ENCODE measurements around the gene ARHGAP30.
A peak's percentile ranks its signal among the peaks of the same experiment; 100 is the strongest.
"Not testable (repeated sequence)": the region's sequence is repeated elsewhere in the genome, so short reads cannot be mapped to it uniquely, and the experiment has no call there.

ARHGAP30 gene

DNA sequence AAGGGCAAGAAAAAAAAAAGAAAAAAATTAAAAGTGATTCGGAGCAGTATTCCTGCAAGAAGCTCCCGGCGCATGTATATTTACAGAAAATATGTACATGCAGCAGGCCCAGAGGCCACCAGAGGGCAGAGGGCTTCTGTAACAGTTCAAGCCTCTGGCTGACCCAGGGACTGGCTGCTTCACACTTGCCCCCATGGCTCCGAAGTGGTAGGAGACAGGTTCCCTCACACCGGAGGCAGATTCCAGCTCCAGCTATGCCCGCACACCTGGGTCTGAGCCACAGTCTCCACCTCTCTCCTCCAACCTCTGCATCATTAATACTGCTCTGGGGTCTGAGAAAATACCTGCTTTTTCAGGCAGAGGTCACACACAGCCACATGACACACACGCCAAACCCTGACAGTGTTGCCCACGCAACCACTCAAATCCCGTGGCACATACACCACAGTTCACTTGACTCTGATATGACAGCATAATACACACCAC, 2.2 kb upstream of the ARHGAP30 start:
- DNase-seq (ENCODE audit: low spot score) = peak; percentile 47

DNA sequence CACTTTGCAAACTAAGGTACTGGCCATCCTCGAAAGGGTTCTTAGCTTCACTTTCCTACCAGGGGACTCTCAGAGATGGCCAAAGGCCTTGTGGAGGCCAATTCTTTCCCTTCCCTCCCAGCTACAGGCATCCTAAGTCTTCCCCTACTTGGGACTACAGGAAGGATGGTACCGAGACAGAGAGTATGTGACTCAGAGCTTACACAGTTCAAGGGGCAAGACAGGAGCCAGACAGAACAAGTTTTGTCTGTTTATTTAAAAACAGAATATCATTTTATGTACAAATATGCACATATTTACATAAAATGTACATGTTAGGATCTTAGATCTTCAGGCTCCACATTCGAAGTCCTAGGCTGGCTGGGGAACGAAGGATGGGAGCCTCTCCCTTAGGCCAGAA, 1.1 kb upstream of the ARHGAP30 start:
- DNase-seq (ENCODE audit: low spot score) = no peak

DNA sequence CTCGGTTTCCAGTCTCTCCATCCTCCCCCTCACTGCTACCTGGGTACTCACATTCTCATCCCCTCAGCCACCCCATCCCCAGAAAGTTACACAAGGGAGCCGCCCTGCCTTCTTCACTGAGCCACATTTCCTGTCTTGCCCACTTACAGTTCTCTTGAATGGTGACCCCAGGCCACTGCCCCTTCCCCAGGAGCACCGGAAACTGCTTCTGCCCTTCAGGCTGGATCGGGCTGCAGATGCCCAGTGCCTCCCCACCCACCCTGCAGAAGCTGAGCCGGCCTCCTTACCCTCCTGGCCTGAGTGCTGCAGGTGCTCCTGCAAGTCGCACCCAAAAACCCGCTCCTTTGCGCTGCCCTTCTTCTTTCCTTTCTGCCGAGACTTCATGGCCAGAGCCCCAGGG, 450 bp downstream of the ARHGAP30 start:
- no peak for DNase-seq (ENCODE audit: low spot score)

DNA sequence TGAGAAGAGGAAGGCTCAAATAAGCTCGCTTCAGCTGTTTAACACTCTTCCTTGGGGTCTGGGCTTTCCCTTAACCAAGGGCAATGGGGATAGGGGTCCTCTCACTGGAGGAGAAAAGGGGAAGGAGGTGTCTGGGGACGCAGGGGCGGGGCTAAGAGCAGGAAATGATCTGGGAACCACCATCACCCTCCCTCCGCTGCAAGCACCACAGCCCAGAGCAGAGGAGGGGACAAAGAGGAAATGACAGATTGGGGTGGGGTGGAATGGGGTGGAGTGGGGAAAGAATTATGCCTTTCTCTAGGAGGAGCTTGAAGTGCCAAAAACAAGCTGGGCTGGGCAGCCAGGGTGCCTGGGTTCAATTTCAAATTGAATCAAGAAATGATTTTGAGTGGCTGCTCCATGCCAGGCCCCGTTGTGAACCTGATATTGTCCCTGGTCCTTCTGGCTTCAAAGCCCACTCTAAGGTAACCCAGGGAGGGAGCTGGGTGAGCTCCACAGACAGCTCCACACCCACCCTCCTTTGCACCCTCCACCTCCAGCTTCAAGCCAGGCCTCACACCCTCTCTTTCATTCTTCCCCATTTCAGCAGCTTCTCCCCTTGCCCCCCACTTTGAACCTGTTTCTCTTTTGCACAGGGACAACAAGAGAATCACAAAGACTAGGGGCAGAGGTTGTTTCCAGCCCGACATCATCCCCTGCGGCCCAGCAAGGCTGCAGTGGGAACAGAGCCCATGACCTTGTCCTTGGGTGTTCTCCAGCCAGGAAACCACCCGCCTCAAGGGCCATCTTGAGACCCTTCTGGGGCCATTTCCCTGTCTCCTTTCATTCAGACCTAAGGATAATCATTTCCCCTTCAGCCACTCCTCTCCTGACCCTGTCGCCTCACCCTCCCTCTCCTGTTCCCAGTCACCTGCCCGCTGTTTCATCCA, 1.1 kb downstream of the ARHGAP30 start:
- peak; percentile 73 for DNase-seq (ENCODE audit: low spot score)

DNA sequence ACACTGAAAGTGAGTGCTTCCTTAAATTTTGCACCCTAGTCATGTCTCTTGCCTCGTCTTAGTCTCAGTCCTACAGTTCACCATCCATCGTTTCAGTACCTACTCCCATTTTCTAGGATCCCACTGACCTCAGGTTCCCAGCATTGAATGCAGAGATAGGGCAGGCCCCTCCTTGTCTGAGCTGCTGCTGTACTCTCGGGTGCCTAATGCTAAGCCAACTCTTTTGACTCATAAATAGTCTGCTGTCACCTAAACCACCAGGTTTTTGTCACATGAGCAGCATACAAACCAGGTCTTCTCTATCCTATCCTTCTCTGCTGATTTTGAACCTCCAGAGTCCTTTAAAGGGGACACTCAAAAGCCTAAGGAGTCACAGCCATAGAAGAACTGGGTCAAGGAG, 3.0 kb downstream of the ARHGAP30 start:
- no peak for DNase-seq (ENCODE audit: low spot score)

DNA sequence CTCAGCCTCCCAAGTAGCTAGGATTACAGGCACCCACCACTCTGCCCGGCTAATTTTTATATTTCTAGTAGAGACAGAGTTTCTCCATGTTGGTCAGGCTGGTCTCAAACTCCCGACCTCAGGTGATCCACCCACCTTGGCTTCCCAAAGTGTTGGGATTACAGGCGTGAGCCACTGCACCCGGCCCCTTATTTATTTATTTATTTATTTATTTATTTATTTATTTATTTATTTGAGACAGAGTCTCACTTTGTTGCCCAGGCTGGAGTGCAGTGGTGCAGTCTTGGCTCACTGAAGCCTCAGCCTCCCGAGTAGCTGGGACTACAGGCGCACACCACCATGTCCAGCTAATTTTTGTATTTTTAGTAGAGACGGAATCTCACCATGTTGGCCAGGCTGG, 4.0 kb downstream of the ARHGAP30 start:
- not testable (repeated sequence) for DNase-seq (ENCODE audit: low spot score)

DNA sequence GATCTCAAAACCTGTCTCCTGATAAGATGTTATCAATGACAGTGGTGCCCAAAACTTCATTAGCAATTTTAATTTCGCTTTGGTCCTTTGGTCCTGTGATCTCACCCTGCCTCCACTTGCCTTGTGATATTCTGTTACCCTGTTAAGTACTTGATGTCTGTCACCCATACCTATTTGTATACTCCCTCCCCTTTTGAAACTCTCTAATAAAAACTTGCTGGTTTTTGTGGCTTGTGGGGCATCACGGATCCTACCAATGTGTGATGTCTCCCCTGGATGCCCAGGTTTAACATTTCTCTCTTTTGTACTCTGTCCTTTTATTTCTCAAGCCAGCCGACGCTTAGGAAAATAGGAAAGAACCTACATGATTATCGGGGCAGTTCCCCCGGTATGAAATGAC, 5.8 kb downstream of the ARHGAP30 start:
- DNase-seq (ENCODE audit: low spot score) = not testable (repeated sequence)

DNA sequence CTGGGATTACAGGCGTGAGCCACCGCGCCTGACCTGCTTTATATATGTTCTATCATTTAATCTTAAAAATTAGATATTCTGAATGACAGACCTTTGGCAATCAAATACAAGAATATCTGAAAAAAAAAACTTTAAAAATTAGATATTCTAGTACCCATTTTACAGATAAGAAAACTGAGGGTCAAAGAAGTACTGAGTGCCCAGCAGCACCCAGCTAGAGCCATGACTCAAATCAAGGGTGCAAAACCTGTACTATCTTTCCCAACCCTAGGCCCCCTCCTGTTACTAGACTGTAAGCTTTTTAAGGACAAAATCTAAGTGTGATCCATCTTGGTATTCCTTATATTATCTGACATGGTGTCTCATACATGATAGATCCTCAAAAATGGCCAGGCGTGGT, 8.3 kb downstream of the ARHGAP30 start:
- no peak for DNase-seq (ENCODE audit: low spot score)

DNA sequence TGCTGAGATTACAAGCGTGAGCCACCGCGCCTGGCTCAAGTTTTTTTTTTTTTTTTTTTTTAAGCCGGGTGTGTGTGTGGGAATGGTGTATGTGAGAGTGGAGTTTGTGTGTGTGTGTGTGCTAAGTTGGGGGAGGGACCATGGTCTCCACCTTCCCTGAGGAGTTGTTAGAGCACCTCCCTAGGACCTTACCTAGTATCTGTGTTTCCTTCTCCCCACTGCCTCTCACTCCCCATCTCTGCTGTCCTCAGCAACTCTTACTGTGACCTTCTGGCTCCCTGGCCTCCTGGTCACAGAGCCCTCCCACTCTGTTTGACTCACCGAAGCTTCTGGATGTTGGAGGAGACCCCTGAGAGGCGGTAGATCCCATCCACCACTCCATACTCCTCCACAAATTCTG, 10.4 kb downstream of the ARHGAP30 start:
- DNase-seq (ENCODE audit: low spot score) = no peak

DNA sequence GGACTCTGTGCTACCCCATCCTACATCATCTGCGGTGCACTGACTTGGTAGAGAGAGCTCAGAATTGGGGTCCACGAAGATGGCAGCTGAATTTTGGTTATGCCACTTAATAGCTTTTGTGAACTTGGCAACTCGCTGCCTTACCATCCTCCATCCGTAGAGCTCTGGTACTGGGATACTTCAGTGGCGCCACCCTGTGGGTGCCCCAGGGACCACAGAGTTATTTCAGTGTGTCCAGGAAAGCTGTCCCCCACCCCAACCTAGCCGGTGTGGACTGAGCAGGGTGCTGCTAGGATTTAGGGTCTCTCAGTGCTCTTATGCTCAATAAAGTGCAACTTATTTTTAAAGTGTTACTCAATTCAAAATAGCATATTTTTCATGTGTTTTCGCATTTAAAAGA, 14.9 kb downstream of the ARHGAP30 start:
- no peak for DNase-seq (ENCODE audit: low spot score)

DNA sequence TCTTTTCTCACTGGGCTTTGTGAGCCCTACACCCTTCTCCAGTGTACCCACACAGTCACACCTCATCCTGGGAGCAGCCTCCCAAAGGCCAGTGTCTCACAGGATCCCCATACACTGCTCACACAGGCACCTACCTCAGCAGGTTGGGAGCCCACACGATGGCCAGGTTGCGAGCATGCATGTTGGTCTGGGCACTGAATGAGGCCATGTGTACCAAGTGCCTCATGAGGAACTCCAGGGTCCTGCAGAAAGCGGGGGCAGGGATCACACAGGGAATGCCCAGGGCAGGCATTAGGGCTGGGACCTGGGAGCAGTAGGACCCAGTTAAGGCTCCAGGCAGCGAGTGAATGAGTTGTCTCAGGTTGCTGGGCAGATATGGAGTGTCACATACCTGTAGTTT, 15.5 kb downstream of the ARHGAP30 start:
- DNase-seq (ENCODE audit: low spot score) = no peak

DNA sequence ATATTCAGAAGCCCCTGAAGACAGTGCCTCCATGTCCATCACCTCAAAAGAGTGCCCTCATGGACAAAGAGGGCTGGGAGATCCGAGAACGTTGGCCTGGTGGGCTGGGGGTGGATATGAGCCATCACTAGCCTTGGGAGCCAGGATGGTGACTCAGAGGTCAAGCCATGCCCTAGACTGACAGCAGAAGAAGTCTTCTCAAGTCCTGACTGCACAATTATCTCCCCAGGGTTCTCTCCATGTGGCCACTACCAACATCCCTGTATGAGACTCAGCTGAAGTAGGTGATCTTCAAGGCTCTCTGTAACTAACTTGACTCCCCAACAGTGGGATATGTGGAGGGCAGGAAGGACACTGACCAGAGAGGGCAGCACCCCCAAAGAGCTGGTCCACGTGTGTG, 16.8 kb downstream of the ARHGAP30 start:
- DNase-seq (ENCODE audit: low spot score) = no peak

DNA sequence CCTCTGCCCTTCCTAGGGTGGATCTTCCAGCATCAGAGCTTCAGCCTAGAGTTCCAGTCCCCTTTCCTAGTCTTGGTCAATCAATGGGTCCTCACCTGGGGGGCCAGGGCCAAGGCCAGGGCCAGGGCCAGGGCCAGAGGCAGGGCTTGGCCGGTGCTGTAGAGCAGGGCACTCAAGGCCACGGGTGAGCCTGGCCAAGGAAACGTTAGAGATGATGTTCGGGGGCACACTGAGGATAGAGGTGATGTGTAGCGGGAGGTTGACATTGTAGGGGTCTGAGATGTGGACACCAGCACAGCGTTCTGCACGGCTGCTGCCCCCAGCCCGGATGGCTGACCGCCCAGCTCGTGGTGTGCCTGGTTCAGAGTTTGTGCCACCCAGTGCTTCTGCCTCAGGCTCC, 18.5 kb downstream of the ARHGAP30 start:
- no peak for DNase-seq (ENCODE audit: low spot score)

DNA sequence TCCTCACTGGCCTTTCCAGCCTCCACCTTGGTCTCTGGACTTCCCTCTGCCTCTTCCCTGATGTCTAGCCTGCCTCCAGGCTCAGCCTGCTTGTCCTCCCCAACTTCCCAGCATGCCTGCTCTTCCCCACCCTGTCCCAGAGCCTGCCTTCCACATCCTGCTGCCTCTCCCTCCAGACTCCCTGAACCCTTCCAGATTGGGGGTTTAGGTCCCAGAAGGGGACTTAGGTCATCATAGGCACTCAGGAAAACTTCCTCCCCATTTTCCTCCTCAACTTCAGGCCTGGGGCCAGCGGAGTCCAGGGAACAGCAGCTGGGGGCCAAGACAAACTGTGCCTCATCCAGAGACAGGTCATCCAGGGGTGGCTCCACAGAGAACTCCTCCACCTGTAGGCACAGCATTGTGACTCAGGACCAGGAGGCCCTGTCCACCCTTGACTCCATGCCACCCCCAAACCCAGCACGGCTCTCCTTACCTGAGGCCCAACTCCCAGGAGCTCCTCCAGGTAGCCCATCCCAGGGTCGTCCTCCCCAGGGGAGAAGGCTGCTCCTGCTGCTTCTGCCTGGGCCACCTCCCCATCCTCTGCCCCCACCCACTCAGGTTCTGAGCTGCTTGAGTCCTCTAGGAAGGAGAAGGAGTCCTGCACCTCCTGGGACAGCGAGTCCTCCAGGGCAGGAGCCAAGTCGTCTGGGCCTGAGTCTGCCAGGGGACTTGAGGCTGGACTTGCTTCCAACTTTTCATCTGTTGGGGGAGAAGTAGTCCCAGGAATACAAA, 20.6 kb downstream of the ARHGAP30 start:
- no peak for DNase-seq (ENCODE audit: low spot score)

DNA sequence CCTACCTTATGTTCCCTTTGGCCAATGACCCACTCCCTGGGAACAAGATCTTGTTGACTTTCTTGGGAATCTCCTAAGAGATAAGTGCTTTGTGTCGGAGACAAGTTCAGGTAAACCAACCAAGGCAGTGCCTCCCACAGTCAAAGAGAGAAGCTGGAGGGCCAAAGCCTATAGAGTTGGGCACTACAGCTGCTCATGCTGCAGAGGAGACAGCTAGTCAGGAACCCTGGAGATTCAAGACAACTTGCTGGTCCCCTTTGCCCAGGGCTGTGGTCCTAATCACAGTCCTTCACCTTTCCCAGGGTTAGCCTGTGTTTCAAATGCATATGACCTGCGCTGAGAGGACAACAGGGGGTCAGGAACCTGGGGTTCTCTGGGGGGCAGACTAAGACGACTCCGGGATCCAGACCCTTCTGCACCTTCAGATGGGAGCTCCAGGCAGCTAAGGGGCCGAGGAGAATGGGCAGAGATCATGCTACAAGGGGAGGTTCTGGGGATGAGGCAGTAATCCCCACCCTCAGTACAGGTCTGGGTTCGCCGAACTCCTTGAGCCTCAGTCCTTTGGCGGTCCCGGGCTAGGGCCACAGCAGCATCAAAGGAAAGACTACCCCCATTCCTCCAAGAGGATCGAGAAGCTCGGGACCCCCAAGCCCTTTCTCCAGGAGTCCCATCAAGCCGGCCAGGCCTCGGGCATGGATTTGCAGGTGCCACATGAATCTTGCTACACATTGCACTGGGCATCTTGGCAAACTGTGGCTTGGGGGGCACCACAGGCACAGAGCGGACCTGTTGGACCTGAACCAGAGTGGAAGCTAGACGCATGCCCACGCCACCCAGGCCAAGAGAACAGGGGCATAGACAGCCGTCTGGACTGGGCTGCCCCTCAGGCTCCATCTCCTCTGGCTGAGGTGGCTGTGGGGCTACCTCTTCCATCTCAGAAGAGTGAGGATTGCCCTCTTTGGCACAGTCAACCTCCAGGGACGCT, 22.0 kb downstream of the ARHGAP30 start:
- no peak for DNase-seq (ENCODE audit: low spot score)

DNA sequence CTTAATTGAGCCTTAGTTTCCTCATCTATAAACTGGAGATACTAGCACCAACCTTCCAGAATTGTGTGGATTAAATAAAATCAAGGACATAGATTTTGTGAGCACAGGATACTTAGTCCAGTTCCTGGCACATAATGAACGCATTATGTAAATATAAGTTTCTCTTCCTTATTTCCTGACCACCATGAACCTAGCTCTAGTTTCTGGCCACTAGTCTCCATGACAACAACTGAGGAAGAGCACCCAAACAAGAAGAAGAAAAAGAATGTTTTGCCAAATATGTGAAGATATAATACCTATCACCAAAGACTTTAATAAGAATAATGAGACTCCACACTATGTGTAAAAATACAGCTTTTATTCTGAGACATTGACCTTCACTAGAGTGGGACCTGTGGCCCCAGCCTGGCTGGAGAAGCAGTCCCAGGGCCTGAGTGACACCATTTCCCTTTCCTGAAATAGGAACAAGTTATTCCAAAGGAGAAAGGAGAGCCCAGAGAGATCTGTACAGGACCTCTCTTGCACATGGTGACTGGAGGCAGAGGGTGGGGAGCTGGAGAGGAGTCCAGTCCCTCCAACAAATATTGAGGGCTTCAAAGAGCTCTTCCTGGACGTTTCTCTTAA, 23.0 kb downstream of the ARHGAP30 start:
- peak; percentile 58 for DNase-seq (ENCODE audit: low spot score)

DNA sequence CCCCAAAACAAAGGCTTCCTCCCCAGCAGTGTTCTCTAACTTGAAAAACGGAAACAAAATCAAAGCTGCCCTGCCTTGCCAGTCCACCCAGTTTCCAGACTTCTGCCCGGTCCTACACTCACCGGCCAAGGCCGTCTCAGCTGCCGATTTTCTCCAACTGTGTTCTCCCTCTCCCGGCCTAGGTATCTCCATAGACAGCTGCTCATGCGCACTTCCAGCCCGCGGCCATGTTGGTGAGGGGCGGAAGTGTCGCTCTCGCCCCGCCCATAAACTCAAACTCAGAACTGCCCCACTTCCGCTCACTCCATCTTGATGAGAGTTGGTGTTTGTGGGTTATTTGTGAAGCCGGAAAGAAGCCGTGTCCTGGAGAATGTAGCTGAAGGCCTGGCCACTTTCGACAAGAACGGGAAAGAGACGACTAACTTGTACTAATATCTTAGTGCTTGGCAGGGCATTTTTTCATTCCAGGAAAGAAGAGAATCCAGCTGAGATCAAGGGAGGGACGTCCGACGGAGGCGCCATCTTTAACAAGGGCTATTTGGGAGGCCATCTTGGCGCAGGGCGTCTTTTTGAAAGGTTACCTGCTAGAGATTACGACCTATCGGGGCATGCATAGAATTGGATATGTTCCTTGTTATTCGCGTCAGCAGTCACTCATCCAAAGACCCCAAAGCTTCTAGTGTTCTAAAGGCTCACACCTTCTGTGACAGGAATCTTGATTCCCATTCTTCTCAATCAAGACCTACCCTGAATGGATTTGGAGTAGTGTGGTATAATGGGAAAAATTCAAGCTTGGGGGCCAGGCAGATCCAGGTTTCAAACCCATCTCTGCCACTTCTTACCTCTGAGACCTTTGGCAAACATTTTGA, 23.7 kb downstream of the ARHGAP30 start, which contains the start of gene USF1:
TSS of gene USF1 (minus strand) at position 242 of the 869 bp plus-strand sequence. CDS start 2,702 bp downstream, outside the sequence.
- DNase-seq (ENCODE audit: low spot score) = peak; percentile 98

DNA sequence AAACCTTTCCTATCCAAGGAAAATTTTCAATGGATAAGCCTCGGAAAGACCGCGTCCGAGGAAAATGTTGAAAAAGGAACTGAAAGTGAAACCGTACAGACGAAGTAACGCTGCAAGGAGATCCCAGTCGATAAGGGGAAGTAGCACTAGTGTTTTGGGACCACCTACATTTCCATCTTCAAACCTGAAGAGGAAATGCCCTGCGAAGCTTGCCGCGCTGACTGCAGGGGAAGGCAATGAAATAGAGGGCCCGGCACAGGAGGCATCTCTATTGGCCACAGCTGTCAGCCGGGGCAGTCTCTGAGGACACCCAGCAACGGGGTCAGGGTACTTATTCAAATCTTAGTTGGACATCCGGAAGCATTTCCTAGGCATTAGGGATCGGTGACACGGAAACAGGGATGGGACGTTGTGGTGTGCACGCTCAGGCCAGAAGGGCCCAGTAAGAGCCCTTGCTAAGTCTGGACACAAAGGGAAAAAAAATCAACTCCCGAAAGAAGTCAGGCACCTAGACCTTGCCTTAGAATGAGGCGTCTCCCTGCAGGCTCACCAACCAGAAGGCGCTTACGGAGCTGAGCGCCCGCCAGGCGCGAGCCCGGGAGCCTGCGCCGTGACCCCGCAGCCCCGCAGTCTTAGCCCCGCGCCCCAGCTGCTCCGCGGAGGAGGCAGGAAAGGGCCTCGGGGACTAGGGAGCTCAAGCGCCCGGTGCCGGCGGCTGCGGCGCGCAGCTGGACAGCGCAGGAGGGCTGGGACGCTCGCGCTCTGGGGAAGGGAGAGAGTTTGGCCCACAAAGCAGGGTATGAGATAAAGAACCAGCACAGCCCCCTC, 24.6 kb downstream of the ARHGAP30 start:
- DNase-seq (ENCODE audit: low spot score) = peak; percentile 80

DNA sequence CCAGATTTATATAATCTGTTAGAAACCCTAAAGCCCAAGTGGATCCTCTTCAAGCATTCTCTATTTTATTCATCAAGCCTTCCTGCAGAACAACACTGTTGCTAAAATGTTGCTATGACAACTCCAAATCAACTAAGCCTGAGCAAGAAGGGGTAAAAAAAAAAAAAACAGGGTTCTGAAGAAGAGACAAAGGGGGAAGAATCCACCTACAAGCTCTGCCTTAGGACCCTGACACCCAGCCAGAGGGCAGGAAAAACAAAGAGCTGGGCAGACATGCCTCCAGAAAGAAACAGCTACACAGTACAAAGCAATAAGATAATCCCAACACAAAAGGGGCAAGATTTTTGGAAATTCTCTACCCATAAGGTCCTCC, 25.2 kb downstream of the ARHGAP30 start:
- no peak for DNase-seq (ENCODE audit: low spot score)

All from pons (tissue), 1 donor.